Activated CD8-positive, alpha-beta memory T cell treated with anti-CD3 and anti-CD28 coated beads for 48 hours (primary cell): ENCODE data around the gene PAX2.

Experiments
- DNase-seq, 3 experiments: peaks; one replicate each; pipeline ENCODE4 v3.0.0-alpha.2; 2020; ENCODE audit warnings: low read depth in 2 of 3, low spot score in 2 of 3

Gene PAX2

DNA sequence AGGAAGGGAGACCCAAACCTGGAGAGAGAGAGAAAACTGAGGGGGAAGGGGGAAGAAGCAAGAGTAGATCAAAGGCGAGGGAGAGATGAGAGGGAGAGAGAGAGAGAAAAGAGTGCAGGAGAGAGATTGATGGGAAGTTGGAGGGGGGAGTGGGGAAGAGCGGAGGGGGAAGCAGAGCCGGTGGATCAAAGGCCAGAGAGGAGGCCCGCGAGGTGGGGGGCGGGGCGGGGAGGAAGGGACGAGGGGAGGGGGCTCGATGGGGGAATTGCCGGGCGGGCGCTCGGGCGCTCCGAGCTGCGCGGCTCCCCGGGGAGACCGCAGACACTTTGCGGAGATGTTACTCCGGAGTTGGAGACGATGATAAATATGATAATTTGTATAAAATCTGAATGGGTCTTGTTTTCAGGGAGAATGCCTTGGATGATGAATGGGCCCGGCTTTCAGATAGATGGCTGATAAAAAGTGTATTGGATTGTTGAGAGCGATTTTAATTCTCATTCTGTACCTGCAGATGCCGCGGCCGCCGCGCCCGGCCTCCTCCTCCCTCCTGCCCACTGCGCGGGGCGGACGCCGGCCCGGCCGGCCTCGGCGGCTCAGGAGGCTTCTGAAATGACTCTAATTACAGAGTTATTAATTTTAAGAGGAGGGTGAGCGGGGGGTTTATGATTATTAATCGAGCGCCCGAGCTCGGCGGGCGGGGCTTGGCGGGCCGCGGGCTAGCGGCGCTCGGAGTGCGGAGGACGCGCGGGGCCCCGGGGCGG, 21.4 kb upstream of the PAX2 start:
- DNase-seq: no peak

GRCh38 chr10:100724531-100725027, 20.8 kb upstream of the PAX2 start:
- no peak for DNase-seq

DNA sequence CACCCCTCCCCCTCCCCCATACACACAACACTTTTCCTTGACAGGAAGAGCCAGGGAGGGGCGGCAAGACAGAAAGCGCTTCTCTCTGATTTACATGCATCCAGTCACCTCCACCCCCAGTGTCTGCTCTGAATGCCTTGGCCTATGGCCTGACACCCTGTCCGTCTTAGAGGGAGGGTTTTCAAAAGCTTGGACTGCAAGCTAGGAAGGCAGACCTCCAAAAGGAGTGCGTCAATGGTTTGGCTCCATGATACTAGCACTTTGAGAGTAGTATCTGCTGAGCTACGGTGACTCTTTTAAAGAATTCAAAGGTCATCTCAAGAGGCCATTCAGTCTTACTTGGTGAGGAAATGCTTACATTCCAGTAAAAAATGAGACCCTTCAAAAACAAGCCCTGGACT, 20.3 kb upstream of the PAX2 start:
- no peak for DNase-seq

- DNase-seq: no peak
Measured at GRCh38 chr10:100725869-100726426, 19.4 kb upstream of the PAX2 start.

- DNase-seq: no peak
Measured at GRCh38 chr10:100727808-100728207, 17.6 kb upstream of the PAX2 start.

- DNase-seq: no peak
Measured at GRCh38 chr10:100728928-100729861, 16.2 kb upstream of the PAX2 start.

GRCh38 chr10:100729862-100730724, 15.3 kb upstream of the PAX2 start:
- DNase-seq: no peak

DNA sequence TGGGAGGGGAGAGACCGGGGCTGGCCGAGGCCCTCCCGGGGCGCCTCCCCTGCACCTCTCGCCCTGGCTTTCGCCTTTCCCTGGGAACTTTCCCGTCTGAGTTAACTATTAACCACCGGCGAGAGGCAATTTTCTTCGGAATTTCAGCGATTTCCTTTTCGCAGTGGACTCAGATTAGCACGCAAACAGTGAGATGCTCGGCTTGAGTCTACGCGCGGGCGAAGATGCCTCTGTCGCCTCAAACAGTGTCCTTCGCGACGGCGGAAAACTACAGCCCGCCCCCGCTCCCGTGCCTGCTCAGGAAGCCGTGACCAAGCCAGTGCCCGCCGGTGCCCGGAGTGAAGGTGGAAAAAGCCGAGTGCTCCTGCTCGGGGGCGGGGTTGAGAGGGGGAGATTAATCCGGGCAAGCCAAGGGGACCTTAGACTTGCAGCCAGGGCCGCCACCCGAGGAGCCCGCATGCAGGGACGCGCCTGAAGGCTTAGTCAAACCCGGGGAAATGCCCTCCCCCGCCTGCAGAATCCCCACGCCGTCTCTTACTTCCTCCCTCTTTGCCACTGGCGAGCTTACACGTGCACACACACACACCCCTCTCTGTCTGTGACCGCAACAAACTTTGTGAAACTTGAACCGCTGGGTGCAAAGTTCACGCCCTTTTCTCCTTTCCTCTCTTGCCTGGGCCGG, 14.5 kb upstream of the PAX2 start:
- DNase-seq: no peak

- DNase-seq: no peak
Measured at GRCh38 chr10:100731407-100732240, 13.8 kb upstream of the PAX2 start.

DNA sequence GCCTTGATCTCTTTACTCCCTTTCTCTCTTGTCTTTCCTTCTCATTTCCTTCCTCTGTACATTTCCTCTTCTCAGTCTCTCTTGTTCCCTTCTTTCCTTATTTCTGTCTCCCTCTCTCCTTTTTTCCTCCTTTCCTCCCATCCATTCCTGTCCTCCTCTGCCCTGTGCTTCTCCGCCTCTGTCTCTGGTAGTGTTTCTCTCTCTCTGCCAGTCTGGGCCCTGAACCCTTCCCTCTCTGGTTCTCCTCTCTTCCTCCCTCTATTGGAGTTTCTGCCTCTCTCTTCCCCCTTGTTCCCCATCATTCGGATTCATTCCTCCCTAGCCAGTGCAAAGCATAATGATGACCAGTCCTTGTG, 13.2 kb upstream of the PAX2 start:
- no peak for DNase-seq

DNA sequence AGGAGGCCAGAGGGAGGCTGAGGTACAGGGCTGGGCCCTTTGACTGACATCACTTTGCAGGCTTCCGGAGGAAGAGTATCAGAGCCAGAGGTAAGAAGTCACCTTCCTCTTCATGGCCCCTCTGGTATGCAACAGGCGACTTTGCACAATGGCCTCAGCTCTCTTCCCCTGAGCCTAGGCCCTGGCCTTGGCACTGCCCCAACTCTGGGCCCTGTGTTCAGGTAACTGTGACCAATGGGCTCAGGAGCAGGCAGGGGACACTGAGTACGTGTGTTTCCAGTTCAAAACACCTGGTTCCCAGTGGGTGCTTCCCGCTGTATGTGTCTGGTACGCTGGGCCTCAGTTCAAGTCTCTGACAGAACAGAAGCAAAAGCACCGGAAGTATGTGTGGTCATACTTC, 12.1 kb upstream of the PAX2 start:
- no peak for DNase-seq

- no peak for DNase-seq
Measured at GRCh38 chr10:100734295-100735086, 10.9 kb upstream of the PAX2 start.

GRCh38 chr10:100735087-100735336, 10.4 kb upstream of the PAX2 start:
- DNase-seq: no peak

- no peak for DNase-seq
Measured at GRCh38 chr10:100735337-100736143, 9.8 kb upstream of the PAX2 start.

- DNase-seq: no peak
Measured at GRCh38 chr10:100736144-100736808, 9.1 kb upstream of the PAX2 start.

GRCh38 chr10:100736809-100737354, 8.5 kb upstream of the PAX2 start:
- DNase-seq: no peak

- DNase-seq: no peak
Measured at GRCh38 chr10:100737355-100738054, 7.9 kb upstream of the PAX2 start.
